Ascending aorta (tissue), 2 donors: ENCODE results near the gene HSPA12A. TPM values are rescaled to one million over a fixed set of nuclear protein-coding genes. Genes with fewer than 3 reads are reported as not detected.

ENCODE experiments used
- DNase-seq, 2 donors: peaks; one replicate each; pipeline ENCODE4 v3.0.0-alpha.2; 2019; ENCODE audit warnings: low spot score in 2 of 2
- H3K27ac ChIP-seq, 2 donors: fragments of 200-600 bp; sonication (generic); one replicate each; pipeline ENCODE4 v1.5.1; 2016 to 2017; ENCODE audit warnings: mild to moderate bottlenecking in 1 of 2
- H3K27me3 ChIP-seq: fragments of 200-600 bp; sonication (generic); one replicate; pipeline ENCODE4 v1.5.1; 2017
- H3K36me3 ChIP-seq, 2 donors: fragments of 200-600 bp; sonication (generic); one replicate each; pipeline ENCODE4 v1.5.1; 2016
- H3K4me1 ChIP-seq, 2 donors: fragments of 200-600 bp; sonication (generic); one replicate each; pipeline ENCODE4 v1.5.1; 2016 to 2017; ENCODE audit warnings: mild to moderate bottlenecking in 1 of 2
- H3K4me3 ChIP-seq, 2 donors: fragments of 200-600 bp; sonication (generic); one replicate each; pipeline ENCODE4 v1.5.1; 2016 to 2017; ENCODE audit warnings: mild to moderate bottlenecking in 1 of 2
- H3K9me3 ChIP-seq, 2 donors: fragments of 200-600 bp; sonication (generic); one replicate each; pipeline ENCODE4 v1.5.1; 2016
- CTCF ChIP-seq, 3 experiments: fragments of 200-600 bp in 2 of 3; fragments of 450-650 bp in 1 of 3; sonication (generic) in 2 of 3; IDR thresholded peaks; one replicate each; pipeline ENCODE4 v1.5.1; 2016 to 2019; ENCODE audit warnings: antibody characterized with exemption in 3 of 3, mild to moderate bottlenecking in 1 of 3, moderate library complexity in 1 of 3
- intact Hi-C: fragments of 100-400 bp; cut with DNase I; formaldehyde crosslinking; loops from one replicate; pipeline ENCODE4 v1.15.1; 2023
- total RNA-seq: library from RNA; depleted of rRNA; stranded (reverse); fragments of >200 nt; gene quantifications from one replicate; pipeline ENCODE4 v1.1.0, GENCODE V29; 2016

The HSPA12A gene
- total RNA-seq, 1 donor from 2014 or later, result 5.5 TPM

GRCh38 chr10:116621476-116621875 is 120.9 kb downstream of the HSPA12A start:
- Histone ChIP-seq H3K4me3 (no peak overlapping the region), H3K36me3 (no peaks in the 10 kb centered on the region), H3K9me3 (no peaks in the 10 kb centered on the region), H3K27ac (no peak overlapping the region), H3K27me3 (no peaks in the 10 kb centered on the region), H3K4me1 (no peaks in the 10 kb centered on the region)
- DNase-seq, result no peak
- intact Hi-C loops, result no loop called here
- no peak for TF ChIP-seq CTCF (IDR thresholded peaks at IDR 0.05)

Other genes starting within 250 kb of the HSPA12A start
- not detected for gene PNLIP, start 196.6 kb downstream of the HSPA12A start, total RNA-seq
- gene PNLIPRP1, start 151.6 kb downstream of the HSPA12A start, total RNA-seq, result not detected
- gene PNLIPRP2, start 121.6 kb downstream of the HSPA12A start, total RNA-seq, result not detected
- gene ENO4, start 106.9 kb upstream of the HSPA12A start, total RNA-seq, result not detected